ENCODE data around the gene MTMR2. TPM values are rescaled to one million over a fixed set of nuclear protein-coding genes. Genes with fewer than 3 reads are reported as not detected.

The MTMR2 gene
- total RNA-seq, 2 donors from 2014 or later: 14.9 to 35.4 TPM

GRCh38 chr11:95924414-95924760, 480 bp upstream of the MTMR2 start:
- ATAC-seq (replicated peaks): peak; percentile 3
- Mint-ChIP-seq H3K4me1 (peaks cover 21% of the 10 kb centered on the region), H3K27me3 (peaks cover 3% of the 10 kb centered on the region), H3K9me3 (no peaks in the 10 kb centered on the region), H3K27ac (peak overlapping the region; percentile 98), H3K36me3 (ENCODE audit: low read depth) (no peaks in the 10 kb centered on the region), H3K4me3 (peak overlapping the region; percentile 96)

GRCh38 chr11:95923439-95923727, 524 bp downstream of the MTMR2 start:
- no peaks in the 10 kb centered on the region for H3K36me3 Mint-ChIP-seq (ENCODE audit: low read depth)
- peaks cover 1% of the 10 kb centered on the region for H3K27me3 Mint-ChIP-seq
- H3K9me3 Mint-ChIP-seq: no peaks in the 10 kb centered on the region
- ATAC-seq (replicated peaks): no peak
- peak overlapping the region; percentile 98 for H3K27ac Mint-ChIP-seq
- peaks cover 21% of the 10 kb centered on the region for H3K4me1 Mint-ChIP-seq
- peak overlapping the region; percentile 96 for H3K4me3 Mint-ChIP-seq

GRCh38 chr11:95922536-95923438, 1.1 kb downstream of the MTMR2 start:
- peak overlapping the region; percentile 98 for H3K27ac Mint-ChIP-seq
- H3K9me3 Mint-ChIP-seq: no peaks in the 10 kb centered on the region
- H3K4me1 Mint-ChIP-seq: peaks cover 21% of the 10 kb centered on the region
- H3K4me3 Mint-ChIP-seq: peak overlapping the region; percentile 96
- H3K36me3 Mint-ChIP-seq (ENCODE audit: low read depth): no peaks in the 10 kb centered on the region
- no peak for ATAC-seq (replicated peaks)
- H3K27me3 Mint-ChIP-seq: no peaks in the 10 kb centered on the region

GRCh38 chr11:95922099-95922498, 1.8 kb downstream of the MTMR2 start:
- H3K4me3 Mint-ChIP-seq: peak overlapping the region; percentile 96
- no peaks in the 10 kb centered on the region for H3K36me3 Mint-ChIP-seq (ENCODE audit: low read depth)
- no peaks in the 10 kb centered on the region for H3K9me3 Mint-ChIP-seq
- H3K27me3 Mint-ChIP-seq: no peaks in the 10 kb centered on the region
- H3K27ac Mint-ChIP-seq: peak overlapping the region; percentile 98
- ATAC-seq (replicated peaks): no peak
- H3K4me1 Mint-ChIP-seq: peaks cover 21% of the 10 kb centered on the region

- no peak overlapping the region for H3K27ac Mint-ChIP-seq
- ATAC-seq (replicated peaks): peak; percentile 28
- H3K4me1 Mint-ChIP-seq: peaks cover 21% of the 10 kb centered on the region
- H3K36me3 Mint-ChIP-seq (ENCODE audit: low read depth): no peaks in the 10 kb centered on the region
- H3K9me3 Mint-ChIP-seq: no peaks in the 10 kb centered on the region
- H3K27me3 Mint-ChIP-seq: no peaks in the 10 kb centered on the region
- H3K4me3 Mint-ChIP-seq: no peak overlapping the region
Observed at GRCh38 chr11:95920460-95921105, 3.3 kb downstream of the MTMR2 start.

GRCh38 chr11:95919514-95919913, 4.4 kb downstream of the MTMR2 start:
- Mint-ChIP-seq H3K36me3 (ENCODE audit: low read depth) (no peaks in the 10 kb centered on the region), H3K27ac (no peak overlapping the region), H3K27me3 (no peaks in the 10 kb centered on the region), H3K4me1 (peaks cover 15% of the 10 kb centered on the region), H3K4me3 (no peak overlapping the region), H3K9me3 (no peaks in the 10 kb centered on the region)
- no peak for ATAC-seq (replicated peaks)

GRCh38 chr11:95918720-95919119, 5.2 kb downstream of the MTMR2 start:
- no peaks in the 10 kb centered on the region for H3K27me3 Mint-ChIP-seq
- H3K4me1 Mint-ChIP-seq: peaks cover 19% of the 10 kb centered on the region
- ATAC-seq (replicated peaks): no peak
- H3K4me3 Mint-ChIP-seq: no peak overlapping the region
- H3K27ac Mint-ChIP-seq: no peak overlapping the region
- no peaks in the 10 kb centered on the region for H3K36me3 Mint-ChIP-seq (ENCODE audit: low read depth)
- no peaks in the 10 kb centered on the region for H3K9me3 Mint-ChIP-seq

GRCh38 chr11:95918056-95918455, 5.9 kb downstream of the MTMR2 start:
- Mint-ChIP-seq H3K36me3 (ENCODE audit: low read depth) (no peaks in the 10 kb centered on the region), H3K27ac (no peak overlapping the region), H3K27me3 (no peaks in the 10 kb centered on the region), H3K4me1 (peaks cover 20% of the 10 kb centered on the region), H3K4me3 (no peak overlapping the region), H3K9me3 (no peaks in the 10 kb centered on the region)
- no peak for ATAC-seq (replicated peaks)

GRCh38 chr11:95917193-95918036, 6.5 kb downstream of the MTMR2 start:
- Mint-ChIP-seq H3K4me3 (no peak overlapping the region), H3K9me3 (no peaks in the 10 kb centered on the region)

GRCh38 chr11:95916049-95916448, 7.9 kb downstream of the MTMR2 start:
- Mint-ChIP-seq H3K9me3 (no peaks in the 10 kb centered on the region), H3K27me3 (no peaks in the 10 kb centered on the region), H3K36me3 (ENCODE audit: low read depth) (peaks cover 8% of the 10 kb centered on the region), H3K4me3 (no peak overlapping the region), H3K27ac (no peak overlapping the region), H3K4me1 (peaks cover 12% of the 10 kb centered on the region)
- ATAC-seq (replicated peaks): peak; percentile 28

More at GRCh38 chr11:95917193-95918036, 6.5 kb downstream of the MTMR2 start:
- Mint-ChIP-seq H3K27me3 (no peaks in the 10 kb centered on the region), H3K4me1 (peaks cover 15% of the 10 kb centered on the region), H3K36me3 (ENCODE audit: low read depth) (no peaks in the 10 kb centered on the region), H3K27ac (no peak overlapping the region)
- no peak for ATAC-seq (replicated peaks)

- Mint-ChIP-seq H3K27me3 (no peaks in the 10 kb centered on the region), H3K36me3 (ENCODE audit: low read depth) (peaks cover 8% of the 10 kb centered on the region), H3K4me1 (peaks cover 12% of the 10 kb centered on the region), H3K4me3 (no peak overlapping the region), H3K27ac (no peak overlapping the region), H3K9me3 (no peaks in the 10 kb centered on the region)
- no peak for ATAC-seq (replicated peaks)
Observed at GRCh38 chr11:95915051-95915450, 8.9 kb downstream of the MTMR2 start.

GRCh38 chr11:95913830-95914615, 9.9 kb downstream of the MTMR2 start:
- no peak for ATAC-seq (replicated peaks)
- H3K27ac Mint-ChIP-seq: no peak overlapping the region

GRCh38 chr11:95912902-95913560, 10.9 kb downstream of the MTMR2 start:
- no peaks in the 10 kb centered on the region for H3K27me3 Mint-ChIP-seq
- H3K36me3 Mint-ChIP-seq (ENCODE audit: low read depth): peaks cover 8% of the 10 kb centered on the region
- no peak for ATAC-seq (replicated peaks)
- no peak overlapping the region for H3K4me3 Mint-ChIP-seq
- H3K4me1 Mint-ChIP-seq: peaks cover 17% of the 10 kb centered on the region
- H3K27ac Mint-ChIP-seq: no peak overlapping the region
- H3K9me3 Mint-ChIP-seq: no peaks in the 10 kb centered on the region

More at GRCh38 chr11:95913830-95914615, 9.9 kb downstream of the MTMR2 start:
- H3K9me3 Mint-ChIP-seq: no peaks in the 10 kb centered on the region
- H3K27me3 Mint-ChIP-seq: no peaks in the 10 kb centered on the region
- H3K36me3 Mint-ChIP-seq (ENCODE audit: low read depth): peaks cover 8% of the 10 kb centered on the region
- H3K4me3 Mint-ChIP-seq: no peak overlapping the region
- peaks cover 12% of the 10 kb centered on the region for H3K4me1 Mint-ChIP-seq
